AG09319 (cell line): ENCODE data around the gene RBBP9.
"Not testable (repeated sequence)": the region's sequence is repeated elsewhere in the genome, so short reads cannot be mapped to it uniquely, and the experiment has no call there.

Experiments used
- DNase-seq: peaks from one replicate; pipeline ENCODE4 v3.0.0-alpha.2; 2010; ENCODE audit warnings: low read depth; ENCODE audit errors: extremely low read depth
- TF ChIP-seq, protein P1 (sequence below): IDR thresholded peaks from 2 replicates; pipeline ENCODE4 v1.5.1; 2011; ENCODE audit warnings: low read depth, mild to moderate bottlenecking, inconsistent platforms, low read length, moderate library complexity

The RBBP9 gene

DNA sequence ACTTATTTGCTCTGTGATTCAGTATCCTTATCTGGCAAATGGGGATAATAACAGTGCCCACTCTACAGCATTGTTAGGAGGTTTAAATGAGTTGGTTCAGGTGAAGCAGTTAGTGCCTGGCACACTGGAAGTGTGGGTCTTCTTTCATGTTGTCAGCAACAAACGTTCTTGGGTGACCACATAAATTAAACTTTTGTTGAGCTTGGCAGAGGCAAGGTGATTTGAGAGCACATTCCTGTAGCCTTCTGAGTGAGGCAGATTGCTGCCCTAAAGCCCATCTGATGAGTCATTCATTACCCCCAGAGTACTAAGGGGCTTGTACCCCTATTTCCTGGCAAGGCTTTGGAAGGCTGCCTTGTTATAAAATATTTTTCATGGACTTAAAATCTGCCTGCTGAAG, 36.5 kb upstream of the RBBP9 start:
- DNase-seq, result no peak
- TF ChIP-seq, protein P1, sequence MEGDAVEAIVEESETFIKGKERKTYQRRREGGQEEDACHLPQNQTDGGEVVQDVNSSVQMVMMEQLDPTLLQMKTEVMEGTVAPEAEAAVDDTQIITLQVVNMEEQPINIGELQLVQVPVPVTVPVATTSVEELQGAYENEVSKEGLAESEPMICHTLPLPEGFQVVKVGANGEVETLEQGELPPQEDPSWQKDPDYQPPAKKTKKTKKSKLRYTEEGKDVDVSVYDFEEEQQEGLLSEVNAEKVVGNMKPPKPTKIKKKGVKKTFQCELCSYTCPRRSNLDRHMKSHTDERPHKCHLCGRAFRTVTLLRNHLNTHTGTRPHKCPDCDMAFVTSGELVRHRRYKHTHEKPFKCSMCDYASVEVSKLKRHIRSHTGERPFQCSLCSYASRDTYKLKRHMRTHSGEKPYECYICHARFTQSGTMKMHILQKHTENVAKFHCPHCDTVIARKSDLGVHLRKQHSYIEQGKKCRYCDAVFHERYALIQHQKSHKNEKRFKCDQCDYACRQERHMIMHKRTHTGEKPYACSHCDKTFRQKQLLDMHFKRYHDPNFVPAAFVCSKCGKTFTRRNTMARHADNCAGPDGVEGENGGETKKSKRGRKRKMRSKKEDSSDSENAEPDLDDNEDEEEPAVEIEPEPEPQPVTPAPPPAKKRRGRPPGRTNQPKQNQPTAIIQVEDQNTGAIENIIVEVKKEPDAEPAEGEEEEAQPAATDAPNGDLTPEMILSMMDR, result no peak

DNA sequence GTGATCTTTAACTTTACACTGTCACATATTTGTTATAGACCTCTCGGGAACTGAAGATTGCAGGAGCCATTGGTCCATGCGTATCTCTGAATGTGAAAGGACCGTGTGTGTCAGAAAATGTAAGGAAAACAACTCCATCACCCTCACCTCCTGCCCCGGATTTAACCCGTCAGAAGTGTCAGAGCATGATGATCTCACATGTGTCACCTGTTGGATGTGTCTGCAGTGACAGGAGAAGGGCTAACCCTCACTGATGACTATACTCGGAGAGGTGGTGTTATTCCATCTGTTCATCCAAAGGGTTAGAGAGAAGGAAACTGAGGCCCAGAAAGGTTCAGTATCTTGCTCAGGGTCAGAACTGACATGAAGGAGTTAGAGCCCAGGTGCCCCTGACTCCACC, 35.6 kb upstream of the RBBP9 start:
- TF ChIP-seq, protein P1, result no peak
- DNase-seq, result no peak

DNA sequence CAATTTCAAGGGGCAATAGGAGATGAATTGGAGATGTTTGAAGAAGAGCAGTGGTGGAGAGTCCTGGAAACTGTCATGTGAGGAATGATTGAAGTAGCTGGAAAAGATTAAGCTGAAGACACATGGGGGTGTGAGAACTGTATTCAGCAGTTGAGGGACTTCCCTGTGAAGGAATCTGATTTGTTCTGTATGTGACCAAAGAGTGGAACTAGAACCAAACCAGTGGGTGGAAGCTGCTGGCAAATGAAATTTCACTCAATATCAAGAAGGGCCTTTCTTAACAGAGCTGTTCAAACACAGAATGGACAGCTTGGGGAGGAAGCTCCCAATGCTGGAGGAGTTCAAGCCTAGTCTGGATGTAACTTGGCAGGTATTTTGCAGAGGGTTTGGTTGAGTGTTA, 32.0 kb upstream of the RBBP9 start:
- TF ChIP-seq, protein P1, result no peak
- DNase-seq, result no peak

DNA sequence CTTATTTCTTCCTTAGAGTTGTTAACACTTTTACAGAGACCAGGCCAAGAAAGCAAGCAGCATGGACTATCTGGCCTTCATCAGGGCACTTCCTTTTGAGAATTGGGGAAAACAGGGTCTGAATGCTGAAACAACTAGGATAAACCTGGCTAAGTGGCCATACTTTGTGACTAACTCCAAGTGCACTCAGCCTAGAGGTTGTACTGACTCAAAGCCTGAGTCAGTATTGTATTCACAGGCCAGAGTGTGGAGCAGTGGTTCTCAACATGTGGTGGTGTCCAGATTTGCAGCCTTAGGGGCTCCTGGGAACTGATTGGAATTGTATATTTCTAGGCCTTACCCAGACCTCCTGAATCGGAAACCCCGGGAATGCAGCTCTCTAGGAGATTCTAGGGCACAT, 30.8 kb upstream of the RBBP9 start:
- DNase-seq, result no peak

DNA sequence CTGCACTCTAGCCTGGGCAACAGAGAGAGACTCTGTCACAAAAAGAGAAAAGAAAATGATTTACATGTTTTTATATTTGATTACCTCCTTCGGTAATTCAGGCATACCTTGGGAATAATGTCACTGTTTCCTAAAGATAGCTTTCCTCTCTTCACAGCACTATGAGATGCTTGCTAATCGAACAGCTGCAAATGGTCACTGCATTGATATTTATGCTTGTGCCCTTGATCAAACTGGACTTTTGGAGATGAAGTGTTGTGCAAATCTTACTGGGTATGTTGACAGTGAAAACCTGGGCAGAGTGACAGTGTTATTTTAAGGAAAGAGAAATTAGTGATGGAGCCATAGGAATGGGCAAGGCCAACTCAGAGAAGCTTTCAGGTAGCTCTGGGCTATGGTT, 30.3 kb upstream of the RBBP9 start:
- TF ChIP-seq, protein P1, result no peak
- DNase-seq, result no peak

More for the DNA sequence above, 30.8 kb upstream of the RBBP9 start:
- TF ChIP-seq, protein P1, result no peak

DNA sequence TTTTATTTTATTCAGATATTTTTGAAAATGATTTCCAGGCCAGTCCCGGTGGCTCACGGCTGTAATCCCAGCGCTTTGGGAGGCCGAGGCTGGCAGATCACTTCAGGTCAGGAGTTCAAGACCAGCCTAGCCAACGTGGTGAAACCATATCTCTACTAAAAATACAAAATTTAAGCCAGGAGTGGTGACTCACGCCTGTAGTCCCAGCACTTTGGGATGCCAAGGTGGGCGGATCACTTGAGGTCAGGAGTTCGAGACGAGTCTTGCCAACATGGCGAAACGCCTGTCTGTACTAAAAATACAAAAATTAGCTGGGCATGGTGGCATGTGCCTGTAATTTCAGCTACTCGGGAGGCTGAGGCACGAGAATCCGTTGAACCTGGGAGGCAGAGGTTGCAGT, 29.7 kb upstream of the RBBP9 start:
- not testable (repeated sequence) for DNase-seq

DNA sequence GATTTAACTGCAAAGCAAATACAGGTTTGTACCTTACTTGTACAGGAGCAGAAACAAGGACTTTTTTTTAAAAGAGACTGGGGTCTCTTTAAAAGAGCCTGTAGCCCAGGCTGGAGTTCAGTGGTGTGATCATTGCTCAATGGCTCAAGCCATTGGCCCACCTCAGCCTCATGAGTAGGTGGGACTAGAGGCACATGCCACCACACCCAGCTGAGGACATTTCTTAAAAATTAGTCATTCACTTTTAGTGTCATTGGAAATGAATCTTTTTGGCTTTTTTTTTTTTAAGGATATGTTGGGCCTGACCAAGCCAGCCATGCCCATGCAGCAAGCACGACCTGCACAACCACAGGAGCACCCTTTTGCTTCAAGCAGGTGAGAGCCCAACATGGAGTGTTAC, 27.6 kb upstream of the RBBP9 start:
- no peak for DNase-seq

DNA sequence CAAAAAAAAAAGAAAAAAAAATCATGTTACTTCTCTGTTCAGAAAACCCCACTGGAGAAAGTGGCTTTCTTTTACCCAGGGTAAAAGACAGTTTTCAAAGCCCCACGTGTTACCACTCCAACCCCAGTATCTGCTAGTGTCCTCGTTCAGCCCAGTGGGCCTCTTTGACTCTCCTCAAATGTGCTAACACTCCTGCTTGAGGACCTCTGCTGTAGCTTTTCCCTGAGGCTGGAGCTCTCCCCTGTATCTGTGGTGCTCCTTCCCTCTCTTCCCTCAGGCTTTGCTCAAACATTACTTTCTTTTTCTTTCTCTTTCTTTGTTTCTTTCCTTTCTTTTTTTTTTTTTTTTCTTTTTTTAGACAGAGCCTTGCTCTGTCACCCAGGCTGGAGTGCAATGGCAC, 26.0 kb upstream of the RBBP9 start:
- TF ChIP-seq, protein P1, result no peak
- no peak for DNase-seq

More for the DNA sequence above, 27.6 kb upstream of the RBBP9 start:
- TF ChIP-seq, protein P1, result no peak

DNA sequence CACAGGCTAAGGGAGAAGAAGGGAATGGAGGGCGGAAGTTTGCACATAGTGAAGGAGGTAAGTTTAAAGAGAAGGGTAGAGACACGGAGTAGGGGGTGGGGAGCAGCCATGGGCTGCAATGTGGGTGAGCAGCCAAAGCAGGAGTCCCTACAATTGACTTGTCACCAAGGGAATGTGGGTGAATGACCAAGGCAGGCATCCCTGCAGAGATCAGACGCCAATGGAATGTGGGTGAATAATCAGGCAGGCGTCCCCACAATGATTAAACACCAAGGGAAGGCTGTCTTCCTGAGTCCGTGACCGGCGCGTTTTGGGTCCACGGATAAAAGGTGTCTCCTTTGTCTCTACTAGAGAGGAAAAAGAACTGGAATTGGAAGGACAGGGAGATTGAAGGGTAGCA, 25.0 kb upstream of the RBBP9 start:
- not testable (repeated sequence) for DNase-seq
